RWPE2 (cell line): ENCODE measurements around the gene PTPN14.

Experiments
- ATAC-seq: fragments of 200-7000 bp; cut with Tn5 transposase; 3 replicates; pipeline ENCODE4 v1.9.1; 2021; ENCODE audit warnings: low read depth
- DNase-seq: peaks from one replicate; pipeline ENCODE4 v3.0.0-alpha.2; 2020; ENCODE audit warnings: low spot score
- H3K27ac ChIP-seq: fragments of 450-650 bp; 2 replicates; pipeline ENCODE4 v1.5.1; 2017; ENCODE audit warnings: mild to moderate bottlenecking; ENCODE audit not compliant: poor library complexity, severe bottlenecking
- H3K27me3 ChIP-seq: fragments of 250-450 bp; sonication (Bioruptor Pico); 2 replicates; pipeline ENCODE4 v1.5.1; 2021; ENCODE audit warnings: mild to moderate bottlenecking, moderate library complexity; ENCODE audit not compliant: insufficient read depth, poor library complexity, severe bottlenecking
- H3K36me3 ChIP-seq: fragments of 250-450 bp; sonication (Bioruptor Pico); 2 replicates; pipeline ENCODE4 v1.5.1; 2020; ENCODE audit warnings: low read depth, mild to moderate bottlenecking, moderate library complexity
- H3K4me1 ChIP-seq: fragments of 250-450 bp; sonication (Bioruptor Pico); 2 replicates; pipeline ENCODE4 v1.5.1; 2021; ENCODE audit warnings: mild to moderate bottlenecking, moderate library complexity; ENCODE audit not compliant: insufficient read depth, poor library complexity, severe bottlenecking
- H3K4me3 ChIP-seq: fragments of 250-450 bp; sonication (Bioruptor Pico); 2 replicates; pipeline ENCODE4 v1.5.1; 2021; ENCODE audit warnings: mild to moderate bottlenecking, moderate library complexity; ENCODE audit not compliant: severe bottlenecking
- H3K9me3 ChIP-seq: fragments of 250-450 bp; sonication (Bioruptor Pico); 2 replicates; pipeline ENCODE4 v1.5.1; 2021; ENCODE audit warnings: mild to moderate bottlenecking, moderate library complexity; ENCODE audit not compliant: severe bottlenecking
- CTCF ChIP-seq: fragments of 450-650 bp; IDR thresholded peaks from one replicate; pipeline ENCODE4 v1.5.1; 2017; ENCODE audit warnings: mild to moderate bottlenecking, moderate library complexity; ENCODE audit not compliant: poor library complexity, severe bottlenecking

PTPN14 gene

GRCh38 chr1:214516434-214517326 lies 34.7 kb downstream of the PTPN14 start:
- Histone ChIP-seq H3K9me3 (no peaks in the 10 kb centered on the region), H3K27ac (peak overlapping the region; percentile 34), H3K36me3 (no peaks in the 10 kb centered on the region), H3K27me3 (no peaks in the 10 kb centered on the region), H3K4me3 (no peak overlapping the region), H3K4me1 (peaks cover 20% of the 10 kb centered on the region)
- DNase-seq (no peak), ATAC-seq (peak; percentile 46; the same call in 2 of the 3 replicates)
- TF ChIP-seq CTCF, result no peak

- H3K9me3 ChIP-seq, result no peaks in the 10 kb centered on the region
- no peak for TF ChIP-seq CTCF
- no peak overlapping the region for H3K4me3 ChIP-seq
- DNase-seq (no peak), ATAC-seq (no peak)
- peak overlapping the region; percentile 34 for H3K27ac ChIP-seq
- no peaks in the 10 kb centered on the region for H3K36me3 ChIP-seq
- H3K4me1 ChIP-seq, result peaks cover 20% of the 10 kb centered on the region
- no peaks in the 10 kb centered on the region for H3K27me3 ChIP-seq
Observed at GRCh38 chr1:214515544-214516433, 35.6 kb downstream of the PTPN14 start.

GRCh38 chr1:214514819-214515383 lies 36.5 kb downstream of the PTPN14 start:
- Histone ChIP-seq H3K4me3 (no peak overlapping the region), H3K27ac (no peak overlapping the region), H3K36me3 (no peaks in the 10 kb centered on the region), H3K4me1 (peaks cover 20% of the 10 kb centered on the region), H3K27me3 (no peaks in the 10 kb centered on the region), H3K9me3 (no peaks in the 10 kb centered on the region)
- ATAC-seq (no peak), DNase-seq (no peak)
- TF ChIP-seq CTCF, result no peak

- TF ChIP-seq CTCF, result no peak
- Histone ChIP-seq H3K27me3 (no peaks in the 10 kb centered on the region), H3K4me1 (peaks cover 20% of the 10 kb centered on the region), H3K36me3 (no peaks in the 10 kb centered on the region), H3K9me3 (no peaks in the 10 kb centered on the region), H3K4me3 (no peak overlapping the region), H3K27ac (no peak overlapping the region)
- ATAC-seq, result no peak
- no peak for DNase-seq
Observed at GRCh38 chr1:214514032-214514818, 37.2 kb downstream of the PTPN14 start.
